ENCODE data around the gene FGFR2. TPM values are rescaled to one million over a fixed set of nuclear protein-coding genes. Genes with fewer than 3 reads are reported as not detected.

Gene FGFR2
- total RNA-seq, 2 donors from 2014 or later = 0.73 TPM; not detected in 1

DNA sequence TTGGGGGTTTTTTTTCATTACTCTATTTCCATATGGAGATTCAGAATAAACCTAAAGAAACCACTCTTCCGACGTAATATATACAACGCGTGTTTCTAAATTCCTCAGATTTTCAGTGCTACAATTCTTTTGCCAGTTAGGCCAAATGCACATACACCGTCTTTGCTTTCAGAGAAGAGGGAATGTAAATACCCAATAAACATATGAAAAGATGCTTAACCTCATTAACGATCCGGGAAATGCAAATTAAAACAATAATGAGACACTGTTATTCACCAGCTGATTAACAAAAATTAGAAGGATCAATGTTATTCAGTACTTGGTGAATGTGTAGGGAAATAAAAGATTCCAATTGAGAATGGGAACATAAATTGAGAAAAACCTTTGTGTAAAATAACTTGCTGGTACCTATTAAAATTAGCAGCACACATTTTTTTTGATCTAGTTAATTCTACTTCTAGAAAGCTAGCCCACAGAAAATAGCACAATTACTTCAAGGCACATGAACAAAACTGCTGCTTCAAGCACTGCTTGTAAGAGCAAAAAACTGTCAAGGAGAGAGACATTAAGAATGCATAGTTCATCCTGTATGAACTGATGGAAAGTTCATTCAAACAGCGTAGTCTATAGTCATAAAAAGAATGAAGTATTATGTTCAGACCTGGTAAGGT is 56.7 kb downstream of the FGFR2 start:
- Mint-ChIP-seq H3K36me3 (no peaks in the 10 kb centered on the region), H3K4me3 (no peak overlapping the region), H3K9me3 (no peaks in the 10 kb centered on the region), H3K27me3 (no peaks in the 10 kb centered on the region), H3K4me1 (ENCODE audit: low read depth in 2 of 2) (no peaks in the 10 kb centered on the region), H3K27ac (no peak overlapping the region)
- DNase-seq (ENCODE audit: low spot score) (no peak), ATAC-seq (no peak)

DNA sequence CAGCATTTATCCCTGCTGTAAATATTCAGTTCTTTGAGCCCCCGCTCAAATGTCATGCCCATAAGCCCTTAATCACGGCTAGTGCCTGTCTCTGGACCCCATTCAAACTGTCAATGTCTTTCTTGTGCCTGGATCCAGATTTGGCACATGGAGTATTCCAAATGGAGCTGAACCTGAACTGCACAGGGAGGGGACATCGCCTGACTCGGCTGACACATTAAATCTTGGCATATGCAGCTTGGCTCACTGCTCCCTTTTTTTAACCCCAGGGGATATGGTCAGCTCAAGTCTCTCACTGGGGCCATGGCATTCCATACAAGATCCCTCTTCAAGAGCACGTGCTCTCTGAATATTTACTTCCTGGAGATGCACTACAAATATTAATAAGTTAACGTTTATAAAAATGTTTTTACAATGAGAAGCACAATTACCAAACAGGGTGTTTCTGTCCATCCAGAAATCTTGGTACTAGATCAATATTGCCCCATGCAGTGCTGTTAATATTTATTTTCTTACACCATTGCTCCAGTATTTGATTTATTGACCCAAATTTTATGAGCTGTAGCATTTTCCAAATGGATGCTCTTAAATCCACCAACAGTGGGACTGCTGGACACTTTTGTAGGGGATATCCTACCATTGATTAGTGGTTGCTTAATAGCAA is 57.4 kb downstream of the FGFR2 start:
- ATAC-seq (no peak), DNase-seq (ENCODE audit: low spot score) (no peak)
- Mint-ChIP-seq H3K4me1 (ENCODE audit: low read depth in 2 of 2) (no peaks in the 10 kb centered on the region), H3K36me3 (no peaks in the 10 kb centered on the region), H3K9me3 (no peaks in the 10 kb centered on the region), H3K4me3 (no peak overlapping the region), H3K27me3 (no peaks in the 10 kb centered on the region), H3K27ac (no peak overlapping the region)

DNA sequence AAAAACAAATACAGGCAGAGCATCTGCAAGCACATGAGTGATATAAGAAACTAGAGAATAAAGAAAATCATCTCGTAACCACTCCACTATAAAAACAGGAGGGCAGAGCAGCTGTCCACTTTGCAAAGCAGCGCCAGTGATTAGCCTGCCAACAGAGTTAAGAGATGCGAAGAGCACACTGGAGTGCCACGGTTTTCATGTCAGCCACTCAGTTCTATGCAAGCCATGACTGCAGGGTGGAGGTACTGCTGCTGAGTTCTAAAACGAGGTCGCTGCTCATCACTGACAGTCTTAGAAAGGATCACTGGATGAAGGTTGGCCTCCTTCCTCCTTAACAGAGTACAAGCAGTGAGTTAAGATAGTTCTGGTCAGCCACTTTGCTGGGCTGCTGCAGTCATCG is 58.5 kb downstream of the FGFR2 start:
- Mint-ChIP-seq H3K27ac (no peak overlapping the region), H3K27me3 (no peaks in the 10 kb centered on the region), H3K9me3 (no peaks in the 10 kb centered on the region), H3K36me3 (no peaks in the 10 kb centered on the region), H3K4me1 (ENCODE audit: low read depth in 2 of 2) (no peaks in the 10 kb centered on the region), H3K4me3 (no peak overlapping the region)
- ATAC-seq (no peak), DNase-seq (ENCODE audit: low spot score) (no peak)

DNA sequence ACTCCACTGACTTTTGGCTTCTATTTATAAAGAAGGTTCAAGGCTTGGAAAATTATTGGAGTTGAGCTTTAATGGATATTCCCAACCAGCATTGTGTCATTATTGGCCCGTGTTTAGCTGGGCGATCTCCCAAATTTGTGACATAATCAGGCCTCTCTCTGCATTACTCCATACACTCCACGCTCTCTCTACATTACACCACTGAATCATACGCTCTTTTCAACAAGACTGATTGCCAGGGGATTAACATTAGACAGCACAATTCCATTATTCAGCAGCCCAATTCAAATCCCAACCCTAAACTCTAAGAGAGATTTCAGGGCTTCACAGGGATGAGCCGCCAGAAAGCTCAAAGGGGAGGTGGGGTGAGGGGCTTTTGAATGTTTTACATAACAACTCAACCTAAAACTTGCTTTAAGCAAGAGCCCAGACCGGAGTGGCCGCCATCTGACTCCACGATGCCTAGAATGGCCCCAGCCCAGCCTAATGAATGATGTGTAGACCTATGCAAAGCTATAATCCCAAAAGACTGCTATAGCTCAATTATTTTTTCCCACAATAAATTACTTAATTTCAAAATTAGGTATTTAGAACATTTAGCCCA is 61.8 kb downstream of the FGFR2 start:
- H3K9me3 Mint-ChIP-seq = no peaks in the 10 kb centered on the region
- no peak overlapping the region for H3K27ac Mint-ChIP-seq

DNA sequence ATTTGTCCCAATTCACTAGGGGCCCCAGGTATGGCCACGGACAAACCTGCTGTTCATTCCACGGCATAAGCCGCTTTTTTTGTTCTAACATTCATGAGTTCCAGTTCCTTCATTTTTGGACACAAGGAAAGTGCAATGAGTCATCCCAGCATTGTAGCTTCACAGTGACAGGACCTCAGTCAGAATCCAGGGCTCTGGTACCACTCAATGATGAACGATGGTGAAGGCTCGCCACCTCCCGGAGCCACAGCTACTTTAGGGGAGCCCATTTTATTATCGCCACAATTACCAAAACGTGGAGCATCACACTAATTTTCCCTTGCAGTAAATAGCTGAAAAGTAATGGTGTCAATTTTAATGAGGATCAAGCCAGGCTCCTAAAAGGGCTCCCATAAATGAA is 62.9 kb downstream of the FGFR2 start:
- Mint-ChIP-seq H3K4me1 (ENCODE audit: low read depth in 2 of 2) (no peaks in the 10 kb centered on the region), H3K4me3 (no peak overlapping the region), H3K36me3 (no peaks in the 10 kb centered on the region), H3K27ac (no peak overlapping the region), H3K27me3 (peaks cover 2 to 9% of the 10 kb centered on the region in 2 donors), H3K9me3 (no peaks in the 10 kb centered on the region)
- ATAC-seq (no peak), DNase-seq (ENCODE audit: low spot score) (no peak)

More for the DNA sequence above, 61.8 kb downstream of the FGFR2 start:
- Mint-ChIP-seq H3K27me3 (no peaks in the 10 kb centered on the region), H3K36me3 (no peaks in the 10 kb centered on the region), H3K4me1 (ENCODE audit: low read depth in 2 of 2) (no peaks in the 10 kb centered on the region), H3K4me3 (no peak overlapping the region)
- no peak for DNase-seq (ENCODE audit: low spot score)
- ATAC-seq = no peak

DNA sequence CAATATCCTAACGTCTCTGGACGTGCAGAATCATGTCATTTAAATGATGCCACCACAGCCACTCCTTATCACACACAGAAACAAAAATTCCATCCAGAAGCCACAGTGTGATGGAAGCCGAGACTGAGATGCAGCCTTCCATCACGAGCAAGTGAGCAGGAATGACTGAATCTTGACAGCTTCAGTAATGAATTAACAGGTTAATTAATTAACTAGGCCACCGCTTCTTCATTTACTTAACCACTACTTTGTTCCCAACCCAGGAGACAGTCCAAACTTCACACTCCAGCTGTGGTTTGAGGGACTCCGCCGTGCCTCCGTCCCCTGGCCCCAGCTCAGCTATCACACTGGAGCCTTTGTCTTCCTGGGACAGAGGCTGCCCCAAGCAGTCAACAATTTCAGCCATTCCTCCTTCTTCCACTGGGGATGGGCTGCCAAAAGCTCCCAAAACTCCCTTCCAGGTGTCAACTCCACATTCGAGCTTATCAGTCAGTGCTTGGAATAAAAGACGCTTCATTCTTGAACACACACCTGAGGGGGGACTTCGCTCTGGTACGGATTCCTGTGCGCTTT is 65.9 kb downstream of the FGFR2 start:
- peaks cover 2 to 9% of the 10 kb centered on the region in 2 donors for H3K27me3 Mint-ChIP-seq
- H3K9me3 Mint-ChIP-seq = no peaks in the 10 kb centered on the region
- H3K27ac Mint-ChIP-seq = no peak overlapping the region
- no peaks in the 10 kb centered on the region for H3K4me1 Mint-ChIP-seq (ENCODE audit: low read depth in 2 of 2)
- DNase-seq (ENCODE audit: low spot score) (no peak), ATAC-seq (peak in 1 of 2 donors; percentile 9)
- no peaks in the 10 kb centered on the region for H3K36me3 Mint-ChIP-seq
- H3K4me3 Mint-ChIP-seq = no peak overlapping the region

DNA sequence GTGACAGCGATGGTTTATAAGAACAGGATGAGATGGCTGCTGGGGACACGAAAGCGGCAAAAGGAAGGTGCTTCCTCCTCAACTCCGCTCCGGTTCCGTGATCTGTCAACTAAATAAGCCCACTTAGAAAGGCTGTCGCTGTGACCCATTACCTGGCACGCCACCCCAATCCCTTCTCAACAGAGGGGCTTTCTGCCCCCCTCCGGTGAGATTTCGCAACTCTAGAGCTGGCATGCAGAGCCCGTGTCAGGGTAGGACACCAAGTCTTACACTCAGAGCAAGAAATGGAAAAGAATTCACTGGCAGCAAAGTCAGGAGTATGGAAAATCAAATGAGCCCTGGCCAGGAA is 66.4 kb downstream of the FGFR2 start:
- Mint-ChIP-seq H3K36me3 (no peaks in the 10 kb centered on the region), H3K9me3 (no peaks in the 10 kb centered on the region), H3K27me3 (peaks cover 3 to 9% of the 10 kb centered on the region in 2 donors), H3K27ac (no peak overlapping the region), H3K4me3 (no peak overlapping the region), H3K4me1 (ENCODE audit: low read depth in 2 of 2) (no peaks in the 10 kb centered on the region)
- ATAC-seq (no peak), DNase-seq (ENCODE audit: low spot score) (no peak)

DNA sequence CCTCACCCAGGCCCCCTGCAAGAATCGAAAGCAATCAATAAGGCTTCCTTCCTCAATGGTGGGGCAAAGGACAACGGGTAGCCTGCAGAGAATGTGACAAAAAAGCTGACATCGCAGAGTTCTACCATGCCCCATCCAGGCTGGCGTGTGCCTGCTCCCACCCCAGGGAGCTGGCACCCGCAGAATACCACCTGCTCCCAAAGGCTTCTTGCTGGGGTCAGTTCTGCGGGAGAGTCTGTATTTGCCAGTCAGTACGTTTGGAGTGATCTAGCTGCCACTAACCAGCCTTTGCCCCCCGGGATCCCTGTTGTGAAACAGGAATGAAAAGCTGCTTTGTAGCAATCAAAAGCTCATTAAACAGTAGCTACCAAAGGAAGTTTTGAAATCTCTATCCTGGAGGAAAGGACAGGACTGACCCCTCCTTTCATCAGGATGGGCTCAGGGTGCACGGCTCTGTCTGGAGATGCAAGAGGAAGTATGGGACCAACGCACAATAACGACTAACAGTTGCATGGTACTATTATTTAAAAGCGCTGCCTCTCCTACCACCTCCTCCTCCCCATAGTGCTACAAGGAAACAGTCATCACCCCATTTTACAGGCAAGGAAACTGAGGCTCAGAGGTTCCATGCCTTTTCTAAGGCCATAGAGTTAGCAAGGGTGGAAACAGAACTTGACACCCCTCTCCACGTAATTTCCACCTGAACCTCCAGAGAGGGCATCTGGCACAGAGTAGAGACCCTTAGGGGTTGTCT is 67.0 kb downstream of the FGFR2 start:
- Mint-ChIP-seq H3K27me3 (peaks cover 6 to 9% of the 10 kb centered on the region in 2 donors), H3K9me3 (no peaks in the 10 kb centered on the region), H3K4me1 (ENCODE audit: low read depth in 2 of 2) (no peaks in the 10 kb centered on the region), H3K4me3 (no peak overlapping the region), H3K36me3 (no peaks in the 10 kb centered on the region), H3K27ac (no peak overlapping the region)
- no peak for DNase-seq (ENCODE audit: low spot score)
- peak in 1 of 2 donors; percentile 61 for ATAC-seq

DNA sequence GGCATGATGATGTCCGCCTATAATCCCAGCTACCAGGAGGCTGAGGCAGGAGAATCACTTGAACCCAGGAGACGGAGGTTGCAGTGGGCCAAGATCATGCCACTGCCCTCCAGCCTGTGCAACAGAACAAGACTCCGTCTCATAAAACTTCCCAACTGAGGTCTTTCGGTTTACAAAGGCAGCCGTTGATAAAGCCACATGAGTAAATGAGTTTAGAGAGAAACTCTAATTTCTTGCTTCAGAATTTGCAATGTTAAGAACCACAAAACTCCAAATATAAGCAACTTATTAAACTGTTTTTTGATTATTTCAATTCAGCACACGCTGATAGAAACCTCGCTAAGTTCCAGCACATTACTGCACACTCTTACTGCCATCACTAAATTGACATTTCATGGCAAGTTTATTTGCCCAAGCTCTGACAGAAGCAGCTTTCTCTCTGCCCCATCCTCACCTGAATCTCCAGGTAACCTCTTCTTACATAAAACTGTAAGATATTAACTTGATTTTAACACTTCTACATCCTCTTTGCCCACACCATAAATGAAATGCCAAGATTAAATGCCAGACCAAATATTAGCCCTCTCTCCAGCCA is 67.7 kb downstream of the FGFR2 start:
- H3K36me3 Mint-ChIP-seq = no peaks in the 10 kb centered on the region
- ATAC-seq = no peak
- no peak overlapping the region for H3K4me3 Mint-ChIP-seq
- H3K9me3 Mint-ChIP-seq = no peaks in the 10 kb centered on the region
- no peak for DNase-seq (ENCODE audit: low spot score)
- H3K4me1 Mint-ChIP-seq (ENCODE audit: low read depth in 2 of 2) = no peaks in the 10 kb centered on the region
- H3K27me3 Mint-ChIP-seq = peaks cover 6 to 9% of the 10 kb centered on the region in 2 donors
- H3K27ac Mint-ChIP-seq = no peak overlapping the region

DNA sequence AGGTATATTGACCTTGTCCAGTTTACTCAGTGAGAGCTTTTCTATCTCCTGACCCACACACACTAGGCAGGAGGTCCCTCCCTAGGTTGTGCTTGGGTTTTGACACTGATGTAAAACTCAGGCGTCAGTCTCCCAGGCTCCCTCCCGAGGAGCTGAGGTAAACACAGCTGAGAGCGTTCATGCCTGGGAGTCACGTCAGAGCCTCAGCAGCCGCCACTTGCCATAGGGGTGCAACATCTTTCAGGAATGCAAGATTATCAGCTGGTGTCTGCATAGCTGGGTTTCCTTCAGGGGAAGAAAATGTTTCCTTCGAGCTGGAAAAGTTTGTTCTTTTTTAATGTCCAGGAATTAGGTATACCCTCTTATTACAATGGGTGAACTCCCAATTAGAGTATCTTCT is 70.6 kb downstream of the FGFR2 start:
- H3K9me3 Mint-ChIP-seq = no peaks in the 10 kb centered on the region
- ATAC-seq (no peak), DNase-seq (ENCODE audit: low spot score) (no peak)
- H3K27me3 Mint-ChIP-seq = peaks cover 8 to 9% of the 10 kb centered on the region in 2 donors
- no peak overlapping the region for H3K27ac Mint-ChIP-seq
- H3K4me3 Mint-ChIP-seq = no peak overlapping the region
- no peaks in the 10 kb centered on the region for H3K4me1 Mint-ChIP-seq (ENCODE audit: low read depth in 2 of 2)
- no peaks in the 10 kb centered on the region for H3K36me3 Mint-ChIP-seq

DNA sequence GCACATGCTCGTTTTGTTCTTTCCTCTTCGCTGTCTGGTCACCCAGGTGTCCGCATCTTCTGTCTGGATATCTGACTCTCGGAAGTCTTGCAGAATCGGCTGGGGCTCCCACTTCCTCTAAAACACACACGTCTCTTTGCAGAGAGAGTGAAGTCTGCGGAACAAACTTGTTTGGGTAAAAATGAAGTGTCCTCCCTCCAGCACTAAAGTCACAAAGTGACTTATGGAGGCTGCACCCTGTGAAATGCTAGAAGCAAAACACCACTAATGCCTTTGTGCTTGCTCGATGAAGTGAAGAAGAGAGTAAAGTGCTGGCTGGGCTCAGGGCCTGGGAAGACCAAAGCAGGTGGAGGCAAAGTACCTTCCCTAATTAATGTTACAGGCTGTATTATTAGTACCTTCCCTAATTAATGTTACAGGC is 71.4 kb downstream of the FGFR2 start:
- no peak overlapping the region for H3K4me3 Mint-ChIP-seq
- DNase-seq (ENCODE audit: low spot score) (no peak), ATAC-seq (no peak)
- peaks cover 8 to 9% of the 10 kb centered on the region in 2 donors for H3K27me3 Mint-ChIP-seq
- H3K36me3 Mint-ChIP-seq = no peaks in the 10 kb centered on the region
- peaks cover 1% of the 10 kb centered on the region for H3K9me3 Mint-ChIP-seq
- H3K4me1 Mint-ChIP-seq (ENCODE audit: low read depth in 2 of 2) = no peaks in the 10 kb centered on the region
- H3K27ac Mint-ChIP-seq = no peak overlapping the region

DNA sequence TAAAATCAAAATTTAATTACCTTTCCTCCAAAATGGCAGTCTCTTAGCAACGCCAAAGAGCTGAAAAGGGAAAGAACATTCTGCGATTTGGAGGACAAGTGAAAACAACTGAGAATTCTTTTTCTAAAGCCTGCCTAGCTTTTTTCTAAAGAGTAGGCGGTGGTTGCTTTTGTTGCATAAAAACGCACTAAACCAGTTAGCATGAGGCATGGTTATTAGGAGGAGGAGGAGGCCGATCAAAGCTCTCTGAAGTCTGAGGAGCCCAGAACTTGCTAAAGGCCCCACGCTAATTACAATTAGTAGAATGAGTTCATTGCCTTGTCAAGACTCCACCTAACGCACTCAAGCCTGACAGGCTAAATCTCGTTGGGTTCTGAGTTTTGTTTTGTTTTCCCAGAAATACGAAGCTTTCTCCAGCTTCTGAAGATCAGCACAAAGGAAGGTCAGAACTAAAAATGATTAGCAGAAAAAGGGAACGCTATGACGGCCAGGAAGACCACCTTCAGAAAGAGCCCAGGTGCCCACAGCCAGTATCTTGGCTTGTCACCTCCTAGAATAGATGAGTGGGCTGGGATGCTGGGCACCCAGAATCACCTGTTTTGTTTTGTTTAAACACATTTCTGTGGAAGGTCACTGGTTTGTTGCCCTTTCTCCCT is 72.0 kb downstream of the FGFR2 start:
- Mint-ChIP-seq H3K9me3 (peaks cover 2% of the 10 kb centered on the region), H3K27ac (no peak overlapping the region), H3K4me3 (no peak overlapping the region), H3K36me3 (no peaks in the 10 kb centered on the region), H3K27me3 (peaks cover 8% of the 10 kb centered on the region in 2 donors), H3K4me1 (ENCODE audit: low read depth in 2 of 2) (no peaks in the 10 kb centered on the region)
- ATAC-seq = no peak
- no peak for DNase-seq (ENCODE audit: low spot score)

Data from natural killer cell treated with Interleukin-12 subunit alpha and Interleukin-12 subunit beta and Interleukin-15 and Interleukin-18, amount 100 ng/mL, for 72 hours (primary cell).